Ureter (tissue), 1 donor: ENCODE measurements around the gene C16orf95. TPM values are rescaled to one million over a fixed set of nuclear protein-coding genes. Genes with fewer than 3 reads are reported as not detected.
"Not testable (repeated sequence)": the region's sequence is repeated elsewhere in the genome, so short reads cannot be mapped to it uniquely, and the experiment has no call there.

ENCODE experiments used
- DNase-seq: peaks from one replicate; pipeline ENCODE4 v3.0.0-alpha.2; 2020; ENCODE audit warnings: low spot score
- total RNA-seq: library from RNA; stranded (reverse); gene quantifications from one replicate; pipeline ENCODE4 v1.2.4, GENCODE V29; 2023
- donor health status: DM: yes; HTN: yes; CAD: no.

Gene C16orf95
- total RNA-seq, 1 donor from 2014 or later = 4.2 TPM

GRCh38 chr16:87288753-87289362, 28.3 kb downstream of the C16orf95 start:
- no peak for DNase-seq

GRCh38 chr16:87286839-87287626, 30.2 kb downstream of the C16orf95 start:
- DNase-seq = no peak

- no peak for DNase-seq
Observed at GRCh38 chr16:87284183-87284582, 33.0 kb downstream of the C16orf95 start.

- DNase-seq = no peak
Observed at GRCh38 chr16:87279094-87279658, 38.0 kb downstream of the C16orf95 start.

GRCh38 chr16:87278191-87279093, 38.8 kb downstream of the C16orf95 start:
- peak; percentile 85 for DNase-seq

GRCh38 chr16:87276924-87277323, 40.3 kb downstream of the C16orf95 start:
- DNase-seq = no peak

GRCh38 chr16:87276091-87276701, 41.0 kb downstream of the C16orf95 start:
- DNase-seq = no peak

- DNase-seq = no peak
Observed at GRCh38 chr16:87274794-87275193, 42.4 kb downstream of the C16orf95 start.

GRCh38 chr16:87273471-87274030, 43.6 kb downstream of the C16orf95 start:
- no peak for DNase-seq

GRCh38 chr16:87271256-87271655, 45.9 kb downstream of the C16orf95 start:
- DNase-seq = no peak

GRCh38 chr16:87267566-87267965, 49.6 kb downstream of the C16orf95 start:
- no peak for DNase-seq

GRCh38 chr16:87266846-87267245, 50.3 kb downstream of the C16orf95 start:
- no peak for DNase-seq

- no peak for DNase-seq
Observed at GRCh38 chr16:87265261-87265660, 51.9 kb downstream of the C16orf95 start.

- DNase-seq = no peak
Observed at GRCh38 chr16:87264634-87265033, 52.6 kb downstream of the C16orf95 start.

GRCh38 chr16:87263418-87264052, 53.7 kb downstream of the C16orf95 start:
- DNase-seq = no peak

GRCh38 chr16:87259431-87259830, 57.8 kb downstream of the C16orf95 start:
- no peak for DNase-seq

GRCh38 chr16:87258653-87259052, 58.5 kb downstream of the C16orf95 start:
- not testable (repeated sequence) for DNase-seq

- DNase-seq = no peak
Observed at GRCh38 chr16:87255866-87256265, 61.3 kb downstream of the C16orf95 start.

- DNase-seq = no peak
Observed at GRCh38 chr16:87254734-87255133, 62.5 kb downstream of the C16orf95 start.

- DNase-seq = no peak
Observed at GRCh38 chr16:87254296-87254695, 62.9 kb downstream of the C16orf95 start.

- DNase-seq = no peak
Observed at GRCh38 chr16:87253536-87253935, 63.7 kb downstream of the C16orf95 start.
